IPS-15b (cell line): Measurements from ENCODE around the gene DCAF12.

Experiments used
- H3K27me3 ChIP-seq: one replicate; pipeline ENCODE4 v1.6.1; 2013; ENCODE audit warnings: low read length; ENCODE audit not compliant: control insufficient read depth, insufficient read depth
- H3K36me3 ChIP-seq: one replicate; pipeline ENCODE4 v1.6.1; 2013; ENCODE audit warnings: low read length; ENCODE audit not compliant: control insufficient read depth, insufficient read depth
- H3K4me1 ChIP-seq: one replicate; pipeline ENCODE4 v1.6.1; 2013; ENCODE audit warnings: mild to moderate bottlenecking, low read length; ENCODE audit not compliant: control insufficient read depth, insufficient read depth
- H3K4me3 ChIP-seq: one replicate; pipeline ENCODE4 v1.5.1; 2013; ENCODE audit warnings: low read depth, low read length
- H3K9ac ChIP-seq: one replicate; pipeline ENCODE4 v1.6.1; 2013; ENCODE audit warnings: low read depth, mild to moderate bottlenecking, low read length
- H3K9me3 ChIP-seq: one replicate; pipeline ENCODE4 v1.6.1; 2013; ENCODE audit warnings: mild to moderate bottlenecking, low read length; ENCODE audit not compliant: control insufficient read depth, insufficient read depth

The DCAF12 gene

GRCh38 chr9:34124099-34124498 lies 2.4 kb downstream of the DCAF12 start:
- peaks cover 7% of the 10 kb centered on the region for H3K4me1 ChIP-seq
- no peaks in the 10 kb centered on the region for H3K9me3 ChIP-seq
- H3K4me3 ChIP-seq = no peak overlapping the region
- peaks cover 4% of the 10 kb centered on the region for H3K36me3 ChIP-seq
- H3K27me3 ChIP-seq = no peaks in the 10 kb centered on the region
- H3K9ac ChIP-seq = no peak overlapping the region

- no peak overlapping the region for H3K9ac ChIP-seq
- peaks cover 4% of the 10 kb centered on the region for H3K36me3 ChIP-seq
- H3K4me1 ChIP-seq = peaks cover 7% of the 10 kb centered on the region
Observed at GRCh38 chr9:34123682-34124081, 2.8 kb downstream of the DCAF12 start.

GRCh38 chr9:34121996-34122395 lies 4.5 kb downstream of the DCAF12 start:
- Histone ChIP-seq H3K36me3 (peaks cover 5% of the 10 kb centered on the region), H3K27me3 (no peaks in the 10 kb centered on the region), H3K4me3 (no peak overlapping the region), H3K9ac (no peak overlapping the region), H3K4me1 (peaks cover 7% of the 10 kb centered on the region), H3K9me3 (no peaks in the 10 kb centered on the region)

More at GRCh38 chr9:34123682-34124081, 2.8 kb downstream of the DCAF12 start:
- Histone ChIP-seq H3K27me3 (no peaks in the 10 kb centered on the region), H3K9me3 (no peaks in the 10 kb centered on the region), H3K4me3 (no peak overlapping the region)

- H3K4me3 ChIP-seq = no peak overlapping the region
- H3K9ac ChIP-seq = no peak overlapping the region
- H3K4me1 ChIP-seq = peaks cover 3% of the 10 kb centered on the region
- no peaks in the 10 kb centered on the region for H3K27me3 ChIP-seq
- no peaks in the 10 kb centered on the region for H3K9me3 ChIP-seq
- peaks cover 8% of the 10 kb centered on the region for H3K36me3 ChIP-seq
Observed at GRCh38 chr9:34119713-34120112, 6.8 kb downstream of the DCAF12 start.

- Histone ChIP-seq H3K9ac (no peak overlapping the region), H3K4me1 (no peaks in the 10 kb centered on the region), H3K9me3 (no peaks in the 10 kb centered on the region), H3K4me3 (no peak overlapping the region), H3K27me3 (no peaks in the 10 kb centered on the region), H3K36me3 (peaks cover 12% of the 10 kb centered on the region)
Observed at GRCh38 chr9:34114436-34114835, 12.1 kb downstream of the DCAF12 start.

- H3K4me3 ChIP-seq = no peak overlapping the region
- no peaks in the 10 kb centered on the region for H3K27me3 ChIP-seq
- H3K4me1 ChIP-seq = no peaks in the 10 kb centered on the region
- H3K9me3 ChIP-seq = no peaks in the 10 kb centered on the region
- peaks cover 39% of the 10 kb centered on the region for H3K36me3 ChIP-seq
- H3K9ac ChIP-seq = no peak overlapping the region
Observed at GRCh38 chr9:34106110-34106509, 20.4 kb downstream of the DCAF12 start.

GRCh38 chr9:34102796-34103195 lies 23.7 kb downstream of the DCAF12 start:
- no peaks in the 10 kb centered on the region for H3K4me1 ChIP-seq
- H3K9ac ChIP-seq = no peak overlapping the region
- no peak overlapping the region for H3K4me3 ChIP-seq
- H3K36me3 ChIP-seq = peaks cover 34% of the 10 kb centered on the region
- H3K27me3 ChIP-seq = no peaks in the 10 kb centered on the region
- H3K9me3 ChIP-seq = no peaks in the 10 kb centered on the region

- H3K36me3 ChIP-seq = peaks cover 26% of the 10 kb centered on the region
- no peak overlapping the region for H3K4me3 ChIP-seq
- H3K4me1 ChIP-seq = no peaks in the 10 kb centered on the region
- H3K27me3 ChIP-seq = no peaks in the 10 kb centered on the region
- no peak overlapping the region for H3K9ac ChIP-seq
- no peaks in the 10 kb centered on the region for H3K9me3 ChIP-seq
Observed at GRCh38 chr9:34098307-34098706, 28.2 kb downstream of the DCAF12 start.

- H3K36me3 ChIP-seq = peaks cover 27% of the 10 kb centered on the region
- no peak overlapping the region for H3K4me3 ChIP-seq
- H3K27me3 ChIP-seq = no peaks in the 10 kb centered on the region
- no peaks in the 10 kb centered on the region for H3K4me1 ChIP-seq
- H3K9ac ChIP-seq = no peak overlapping the region
- no peaks in the 10 kb centered on the region for H3K9me3 ChIP-seq
Observed at GRCh38 chr9:34097865-34098264, 28.6 kb downstream of the DCAF12 start.

- H3K9ac ChIP-seq = no peak overlapping the region
- H3K36me3 ChIP-seq = peaks cover 25% of the 10 kb centered on the region
- no peaks in the 10 kb centered on the region for H3K27me3 ChIP-seq
- no peak overlapping the region for H3K4me3 ChIP-seq
- no peaks in the 10 kb centered on the region for H3K4me1 ChIP-seq
- no peaks in the 10 kb centered on the region for H3K9me3 ChIP-seq
Observed at GRCh38 chr9:34096751-34097150, 29.7 kb downstream of the DCAF12 start.

- H3K4me3 ChIP-seq = no peak overlapping the region
- no peak overlapping the region for H3K9ac ChIP-seq
- no peaks in the 10 kb centered on the region for H3K27me3 ChIP-seq
- H3K9me3 ChIP-seq = no peaks in the 10 kb centered on the region
- H3K4me1 ChIP-seq = no peaks in the 10 kb centered on the region
- peaks cover 37% of the 10 kb centered on the region for H3K36me3 ChIP-seq
Observed at GRCh38 chr9:34093578-34093977, 32.9 kb downstream of the DCAF12 start.

GRCh38 chr9:34089311-34089710 lies 37.2 kb downstream of the DCAF12 start:
- Histone ChIP-seq H3K9me3 (no peaks in the 10 kb centered on the region), H3K4me1 (no peaks in the 10 kb centered on the region), H3K27me3 (no peaks in the 10 kb centered on the region), H3K9ac (no peak overlapping the region), H3K4me3 (no peak overlapping the region), H3K36me3 (peaks cover 40% of the 10 kb centered on the region)

- Histone ChIP-seq H3K4me1 (no peaks in the 10 kb centered on the region), H3K36me3 (peaks cover 31% of the 10 kb centered on the region), H3K4me3 (no peak overlapping the region), H3K9ac (no peak overlapping the region), H3K27me3 (no peaks in the 10 kb centered on the region), H3K9me3 (no peaks in the 10 kb centered on the region)
Observed at GRCh38 chr9:34087370-34087769, 39.1 kb downstream of the DCAF12 start.
